Activated naive CD4-positive, alpha-beta T cell treated with anti-CD3 and anti-CD28 coated beads, Interleukin-2, amount 50 U/mL, for 72 hours (primary cell): ENCODE data around the gene FMNL2. TPM values are rescaled to one million over a fixed set of nuclear protein-coding genes. Genes with fewer than 3 reads are reported as not detected.

Experiments
- ATAC-seq, 2 donors: fragments of 150-1000 bp; cut with Tn5 transposase; 2 replicates each; pipeline ENCODE4 v1.10.0; 2021; ENCODE audit warnings: mild to moderate bottlenecking in 2 of 2, moderate library complexity in 2 of 2
- DNase-seq, 2 donors: peaks; one replicate each; pipeline ENCODE4 v3.0.0; 2021 to 2022; ENCODE audit warnings: low spot score in 2 of 2
- H3K27ac Mint-ChIP-seq, 2 donors: one replicate each; pipeline ENCODE4 v1.8.0; 2022; ENCODE audit warnings: mild to moderate bottlenecking in 2 of 2, mixed read lengths in 2 of 2
- H3K36me3 Mint-ChIP-seq, 2 donors: one replicate each; pipeline ENCODE4 v1.8.0; 2022; ENCODE audit warnings: mixed read lengths in 2 of 2
- H3K9me3 Mint-ChIP-seq, 2 donors: one replicate each; pipeline ENCODE4 v1.8.0; 2022; ENCODE audit warnings: mixed read lengths in 2 of 2
- total RNA-seq, 2 donors: library from RNA; stranded (reverse); gene quantifications; one replicate each; pipeline ENCODE4 v1.2.3, GENCODE V29; 2022

The FMNL2 gene
- total RNA-seq, 2 donors from 2014 or later, result 0.34 to 8.0 TPM

DNA sequence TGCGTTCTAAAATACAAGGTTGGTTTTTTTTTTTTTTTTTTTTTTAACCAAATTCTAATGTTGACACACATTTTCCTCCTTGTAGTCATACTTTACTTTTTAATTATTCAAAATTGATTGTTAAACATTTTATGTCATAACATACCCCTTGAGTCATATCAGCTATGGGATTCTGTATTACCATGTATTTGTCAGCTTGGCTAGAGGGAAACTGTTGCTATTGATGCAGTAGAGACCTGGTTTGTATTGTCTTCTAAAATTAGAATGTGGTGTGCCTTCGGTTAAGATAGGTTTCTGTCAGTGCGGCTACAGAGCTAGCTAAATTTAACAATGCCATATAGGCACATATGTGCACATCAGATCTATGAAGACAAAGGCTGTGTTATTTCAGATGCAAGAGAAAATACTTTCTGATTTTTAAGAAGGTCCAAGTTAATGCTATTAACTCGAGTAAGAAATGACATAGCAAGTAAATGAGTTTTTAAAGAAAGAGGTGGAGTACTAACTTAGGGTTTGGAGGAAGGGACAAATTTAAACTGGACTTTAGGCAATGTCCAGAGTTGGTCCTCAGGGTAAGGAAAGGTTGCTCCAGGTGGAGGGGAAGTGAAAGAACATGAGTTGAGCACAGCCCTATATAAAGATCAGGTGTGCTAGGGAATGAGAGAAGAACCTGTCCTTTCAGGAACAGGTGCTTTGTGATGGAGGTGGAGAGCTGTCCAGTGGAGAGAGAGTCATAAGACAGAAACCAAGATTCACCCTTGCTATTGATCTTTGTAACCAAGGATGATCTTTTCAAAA, 230.0 kb downstream of the FMNL2 start:
- no peaks in the 10 kb centered on the region for H3K9me3 Mint-ChIP-seq
- ATAC-seq (peak in 1 of 2 donors; percentile 85), DNase-seq (no peak)
- H3K27ac Mint-ChIP-seq, result no peak overlapping the region
- no peaks in the 10 kb centered on the region for H3K36me3 Mint-ChIP-seq

DNA sequence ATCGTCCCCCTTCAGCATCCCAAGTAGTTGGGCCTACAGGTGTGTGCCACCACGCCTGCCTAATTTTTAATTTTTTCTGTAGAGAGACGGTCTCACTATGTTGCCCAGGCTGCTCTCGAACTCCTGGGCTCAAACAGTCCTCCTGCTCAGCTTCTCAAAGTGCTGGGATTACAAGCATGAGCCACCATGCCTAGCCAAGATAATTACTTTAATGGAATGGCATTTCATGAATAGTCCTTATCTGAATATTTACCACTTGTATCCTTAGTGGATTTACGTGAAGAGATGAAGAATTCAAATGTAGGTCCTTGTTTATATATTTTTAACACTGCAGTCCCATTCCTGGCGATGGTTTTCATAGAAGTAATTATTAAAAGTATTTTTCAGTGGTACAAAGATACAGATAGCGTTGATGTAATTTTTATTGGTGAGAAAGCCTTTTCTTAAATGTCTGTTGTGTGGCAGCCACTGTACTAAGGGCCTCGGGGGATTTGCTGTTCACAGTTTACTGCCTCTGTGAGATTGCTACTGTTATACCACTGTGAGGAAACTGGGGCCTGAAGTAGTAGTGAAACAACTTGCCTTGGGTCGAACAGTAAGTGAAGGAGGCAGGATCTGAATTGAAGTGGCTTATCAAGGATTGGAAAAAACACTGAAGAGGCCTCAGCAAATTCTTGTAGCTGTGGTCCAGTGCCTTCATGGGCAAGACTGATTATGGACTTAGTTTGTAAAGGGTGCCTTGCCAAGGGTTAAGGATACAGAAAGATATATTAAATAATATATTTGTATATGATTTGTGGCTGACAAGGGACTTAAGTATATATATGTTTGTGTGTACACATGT, 231.1 kb downstream of the FMNL2 start:
- H3K27ac Mint-ChIP-seq, result no peak overlapping the region
- ATAC-seq, result no peak
- H3K9me3 Mint-ChIP-seq, result no peaks in the 10 kb centered on the region
- DNase-seq, result no peak
- H3K36me3 Mint-ChIP-seq, result no peaks in the 10 kb centered on the region

DNA sequence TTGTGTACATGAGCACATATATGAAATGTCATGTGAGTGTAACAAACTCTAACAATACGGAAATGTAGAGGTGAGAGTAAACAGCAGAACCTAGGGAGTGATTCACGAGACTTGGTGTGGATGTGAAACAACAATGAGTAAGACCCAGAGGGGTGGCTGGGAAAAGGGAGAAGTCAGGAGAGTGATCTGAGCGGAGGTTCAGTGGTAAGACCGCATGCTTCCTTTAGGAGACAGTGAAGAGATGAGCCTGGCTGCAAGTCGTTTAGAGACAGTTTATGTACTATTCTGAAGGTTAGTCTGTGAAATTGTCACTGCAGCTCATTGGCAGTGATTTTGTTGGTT, 231.7 kb downstream of the FMNL2 start:
- ATAC-seq (peak in 1 of 2 donors; percentile 46), DNase-seq (no peak)
- H3K9me3 Mint-ChIP-seq, result no peaks in the 10 kb centered on the region
- no peak overlapping the region for H3K27ac Mint-ChIP-seq
- H3K36me3 Mint-ChIP-seq, result no peaks in the 10 kb centered on the region

DNA sequence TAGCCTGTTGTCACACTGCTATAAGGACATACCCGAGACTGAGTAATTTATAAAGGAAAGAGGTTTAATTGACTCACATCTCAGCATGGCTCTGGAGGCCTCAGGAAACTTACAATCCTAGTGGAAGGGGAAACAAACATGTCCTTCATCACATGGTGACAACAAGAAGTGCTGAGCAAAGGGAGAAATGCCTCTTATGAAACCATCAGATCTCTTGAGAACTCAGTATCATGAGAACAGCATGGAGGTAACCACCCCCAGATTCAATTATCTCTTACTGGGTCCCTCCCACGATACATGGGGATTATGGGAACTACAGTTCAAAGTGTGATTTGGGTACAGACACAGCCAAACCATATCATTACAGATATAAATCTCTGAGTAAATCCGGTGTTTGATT, 233.6 kb downstream of the FMNL2 start:
- Mint-ChIP-seq H3K36me3 (no peaks in the 10 kb centered on the region), H3K27ac (no peak overlapping the region), H3K9me3 (no peaks in the 10 kb centered on the region)
- no peak for DNase-seq
- ATAC-seq, result no peak

DNA sequence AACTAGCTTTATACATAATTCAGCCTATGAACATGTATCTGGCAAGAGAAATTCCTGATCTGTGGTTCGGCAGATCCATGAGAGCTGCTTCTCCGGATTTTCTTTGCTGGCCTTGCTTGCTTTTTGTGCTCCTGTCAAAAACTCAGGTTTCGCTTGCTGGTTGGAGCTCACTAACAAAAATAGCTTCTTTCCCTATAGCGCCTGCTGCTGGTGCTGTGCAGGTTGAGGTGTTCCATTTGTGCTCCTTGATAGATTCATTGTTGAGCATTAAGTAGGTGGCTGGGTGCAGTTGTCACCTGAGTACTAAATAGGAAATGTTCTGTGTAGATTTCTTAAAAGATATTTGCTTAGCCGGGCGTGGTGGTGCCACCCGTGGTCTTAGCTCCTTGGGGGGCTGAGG, 234.2 kb downstream of the FMNL2 start:
- ATAC-seq, result no peak
- no peaks in the 10 kb centered on the region for H3K36me3 Mint-ChIP-seq
- H3K9me3 Mint-ChIP-seq, result no peaks in the 10 kb centered on the region
- H3K27ac Mint-ChIP-seq, result no peak overlapping the region
- no peak for DNase-seq

DNA sequence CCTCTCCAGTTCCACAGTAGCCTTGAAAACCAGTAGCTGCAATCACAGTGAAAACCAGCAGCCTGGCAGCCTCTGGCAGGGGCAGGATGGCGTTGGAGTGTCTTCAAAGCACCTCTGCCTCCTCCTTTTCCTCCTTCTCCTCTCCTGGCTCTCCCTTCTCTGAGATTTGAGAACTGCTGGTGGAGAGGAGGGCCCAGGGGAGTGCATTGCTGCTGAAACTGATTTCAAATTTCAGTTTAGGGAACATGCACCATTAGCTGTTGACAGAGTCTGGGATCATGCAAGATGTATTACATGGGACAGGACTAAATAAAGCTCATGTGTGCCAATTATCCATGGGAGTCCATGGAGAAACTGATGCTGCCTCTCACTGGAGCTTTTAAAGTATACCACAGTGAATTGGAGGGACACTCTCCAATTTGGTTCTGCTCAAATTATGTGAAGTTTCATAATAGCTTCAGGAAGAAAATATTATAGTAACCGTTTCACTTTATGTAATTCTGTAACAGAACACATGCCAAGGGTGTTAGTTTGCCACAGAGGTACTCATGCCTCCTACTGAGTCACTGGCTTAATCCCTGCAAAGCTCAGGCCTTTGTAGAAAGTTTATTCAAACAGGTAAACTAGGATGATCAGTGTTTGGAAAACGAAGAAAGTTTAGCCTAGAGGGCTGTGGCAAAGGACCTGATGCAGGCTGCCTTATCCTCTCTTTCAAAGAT, 236.2 kb downstream of the FMNL2 start:
- Mint-ChIP-seq H3K27ac (no peak overlapping the region), H3K36me3 (no peaks in the 10 kb centered on the region), H3K9me3 (no peaks in the 10 kb centered on the region)
- DNase-seq, result no peak
- no peak for ATAC-seq

DNA sequence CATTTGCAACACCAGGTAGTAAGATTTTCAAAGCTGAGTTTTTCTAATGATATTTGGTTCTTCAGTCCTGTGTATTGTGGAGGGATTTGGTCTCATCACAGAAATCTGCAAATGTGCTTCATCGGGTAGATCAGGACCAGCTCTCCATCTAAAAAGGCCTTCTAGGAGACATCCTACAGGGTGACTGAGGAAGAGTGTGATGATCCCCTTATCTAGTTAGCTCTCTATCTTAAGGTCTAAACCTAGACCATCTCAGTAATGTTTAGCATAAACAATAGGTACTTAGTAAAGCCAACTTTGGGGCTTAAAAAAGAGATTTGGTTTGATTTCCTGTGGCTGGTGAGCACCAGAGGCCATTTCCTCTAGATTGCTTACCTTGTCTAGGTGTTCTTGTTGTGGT, 237.1 kb downstream of the FMNL2 start:
- no peaks in the 10 kb centered on the region for H3K36me3 Mint-ChIP-seq
- H3K9me3 Mint-ChIP-seq, result no peaks in the 10 kb centered on the region
- DNase-seq, result no peak
- no peak overlapping the region for H3K27ac Mint-ChIP-seq
- ATAC-seq, result no peak

DNA sequence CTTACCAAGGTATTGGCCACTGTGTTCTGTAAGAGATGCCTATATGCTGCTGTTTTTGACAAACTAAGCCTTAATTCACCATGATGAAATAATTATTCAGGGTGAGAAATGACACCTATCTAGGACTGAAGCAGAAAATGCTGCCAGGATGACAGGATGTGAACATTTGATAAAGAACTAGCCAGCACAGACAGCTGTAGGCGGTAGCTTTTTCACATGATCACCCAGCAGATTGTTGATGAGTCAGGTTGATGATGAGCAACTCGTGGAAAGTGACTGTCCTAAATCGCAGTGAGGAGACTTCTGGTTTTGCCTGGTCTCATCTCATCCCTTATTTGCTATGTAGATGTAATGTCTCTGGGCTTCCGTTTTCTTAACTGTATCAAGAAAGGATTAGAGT, 238.2 kb downstream of the FMNL2 start:
- ATAC-seq (peak; percentile 97 to 99), DNase-seq (peak in 1 of 2 donors; percentile 50)
- H3K9me3 Mint-ChIP-seq, result no peaks in the 10 kb centered on the region
- H3K36me3 Mint-ChIP-seq, result no peaks in the 10 kb centered on the region
- H3K27ac Mint-ChIP-seq, result no peak overlapping the region

DNA sequence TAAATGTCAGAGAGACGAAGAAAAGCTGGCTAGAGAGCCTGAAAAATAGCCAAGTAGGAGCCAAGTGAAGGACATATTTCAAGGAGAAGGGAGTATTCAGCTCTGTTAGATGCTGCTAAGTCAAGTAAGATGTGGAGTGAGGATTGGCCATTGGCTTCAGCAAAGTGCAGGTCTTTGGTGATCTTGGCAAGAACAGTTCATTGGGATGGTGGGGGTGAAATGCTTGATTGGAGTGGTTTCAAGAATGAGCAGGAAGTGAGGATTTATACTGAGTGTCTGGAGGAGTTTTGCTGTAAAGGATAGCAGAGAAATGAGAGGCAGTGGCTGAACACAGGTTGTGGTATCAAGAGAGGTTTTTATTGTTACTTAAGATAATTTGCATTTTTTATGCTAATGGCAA, 242.6 kb downstream of the FMNL2 start:
- no peaks in the 10 kb centered on the region for H3K9me3 Mint-ChIP-seq
- H3K27ac Mint-ChIP-seq, result no peak overlapping the region
- ATAC-seq (no peak), DNase-seq (no peak)
- H3K36me3 Mint-ChIP-seq, result no peaks in the 10 kb centered on the region

DNA sequence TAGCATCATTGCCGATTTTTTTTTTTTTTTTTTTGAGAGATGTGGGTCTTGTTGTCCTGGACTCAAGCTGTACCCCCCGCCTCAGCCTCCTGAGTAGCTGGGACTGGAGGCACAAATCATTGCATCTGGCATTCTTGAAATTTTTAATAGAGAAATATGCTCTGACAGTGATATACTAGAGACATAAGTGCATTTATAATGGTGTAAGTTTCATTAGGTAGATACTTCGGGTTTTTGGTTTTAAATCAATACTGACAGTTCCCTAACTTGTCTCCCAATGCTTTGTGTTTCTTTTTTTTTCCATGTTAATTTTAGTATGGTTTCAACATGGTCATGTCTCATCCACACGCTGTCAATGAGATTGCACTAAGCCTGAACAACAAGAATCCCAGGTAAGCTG, 243.6 kb downstream of the FMNL2 start:
- H3K36me3 Mint-ChIP-seq, result no peaks in the 10 kb centered on the region
- no peak overlapping the region for H3K27ac Mint-ChIP-seq
- ATAC-seq (no peak), DNase-seq (no peak)
- H3K9me3 Mint-ChIP-seq, result no peaks in the 10 kb centered on the region

DNA sequence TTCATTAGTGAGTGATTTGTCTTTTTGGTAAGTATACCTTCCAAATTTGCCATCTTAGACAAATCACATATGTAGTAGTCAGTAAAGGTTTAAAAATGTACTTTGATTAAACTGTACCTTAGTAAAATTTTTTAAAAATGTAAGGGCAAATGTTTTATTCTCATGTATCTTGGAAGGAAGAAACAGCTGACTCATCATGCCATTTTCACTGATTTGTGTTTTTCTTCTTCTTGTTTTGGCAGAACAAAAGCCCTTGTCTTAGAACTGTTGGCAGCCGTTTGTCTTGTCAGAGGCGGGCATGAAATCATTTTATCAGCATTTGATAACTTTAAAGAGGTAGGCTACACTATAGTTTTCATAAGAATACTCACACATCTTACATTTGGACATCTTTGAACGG, 245.7 kb downstream of the FMNL2 start:
- no peak overlapping the region for H3K27ac Mint-ChIP-seq
- no peak for DNase-seq
- no peak for ATAC-seq
- no peaks in the 10 kb centered on the region for H3K9me3 Mint-ChIP-seq
- no peaks in the 10 kb centered on the region for H3K36me3 Mint-ChIP-seq

DNA sequence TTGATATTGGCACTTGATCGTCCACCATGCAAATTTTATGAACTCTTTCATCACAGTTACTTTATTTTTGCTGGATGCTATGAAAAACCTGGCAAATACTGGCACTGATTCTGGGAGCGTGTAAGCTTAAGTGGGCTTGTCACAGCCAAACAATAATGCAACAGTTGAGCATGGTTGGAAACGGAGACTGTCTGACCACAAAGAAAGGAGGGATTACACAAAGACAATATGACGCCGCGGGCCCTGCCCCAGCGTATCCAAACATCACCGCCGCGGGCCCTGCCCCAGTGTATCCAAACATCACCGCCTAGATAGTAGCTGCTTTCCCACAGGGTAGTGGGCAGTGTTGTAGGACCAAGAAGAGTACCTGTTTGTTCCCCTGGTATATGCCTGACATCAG, 246.4 kb downstream of the FMNL2 start:
- DNase-seq (no peak), ATAC-seq (no peak)
- Mint-ChIP-seq H3K27ac (no peak overlapping the region), H3K36me3 (peaks cover 0 to 6% of the 10 kb centered on the region in 2 donors), H3K9me3 (no peaks in the 10 kb centered on the region)

DNA sequence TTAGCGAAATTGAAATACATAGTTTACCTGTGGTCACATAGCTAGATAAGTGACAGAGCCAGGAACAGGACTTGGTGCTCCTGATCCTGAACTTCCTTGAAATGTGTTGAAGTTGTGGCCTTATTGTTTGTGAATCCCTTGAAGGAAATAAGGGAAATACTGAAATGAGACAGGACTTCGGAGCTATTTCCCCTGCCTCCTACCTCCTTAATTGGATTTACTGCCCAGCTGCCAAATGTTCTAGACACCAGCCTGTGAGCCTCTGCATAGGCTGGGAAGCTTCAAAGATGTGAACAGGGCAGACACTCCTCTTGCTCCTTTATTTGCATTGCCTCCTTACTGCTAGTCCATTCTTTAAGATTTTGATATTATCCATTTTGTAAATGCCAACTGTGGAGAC, 247.1 kb downstream of the FMNL2 start:
- DNase-seq, result no peak
- H3K36me3 Mint-ChIP-seq, result peaks cover 0 to 6% of the 10 kb centered on the region in 2 donors
- no peak for ATAC-seq
- H3K9me3 Mint-ChIP-seq, result no peaks in the 10 kb centered on the region
- H3K27ac Mint-ChIP-seq, result no peak overlapping the region

DNA sequence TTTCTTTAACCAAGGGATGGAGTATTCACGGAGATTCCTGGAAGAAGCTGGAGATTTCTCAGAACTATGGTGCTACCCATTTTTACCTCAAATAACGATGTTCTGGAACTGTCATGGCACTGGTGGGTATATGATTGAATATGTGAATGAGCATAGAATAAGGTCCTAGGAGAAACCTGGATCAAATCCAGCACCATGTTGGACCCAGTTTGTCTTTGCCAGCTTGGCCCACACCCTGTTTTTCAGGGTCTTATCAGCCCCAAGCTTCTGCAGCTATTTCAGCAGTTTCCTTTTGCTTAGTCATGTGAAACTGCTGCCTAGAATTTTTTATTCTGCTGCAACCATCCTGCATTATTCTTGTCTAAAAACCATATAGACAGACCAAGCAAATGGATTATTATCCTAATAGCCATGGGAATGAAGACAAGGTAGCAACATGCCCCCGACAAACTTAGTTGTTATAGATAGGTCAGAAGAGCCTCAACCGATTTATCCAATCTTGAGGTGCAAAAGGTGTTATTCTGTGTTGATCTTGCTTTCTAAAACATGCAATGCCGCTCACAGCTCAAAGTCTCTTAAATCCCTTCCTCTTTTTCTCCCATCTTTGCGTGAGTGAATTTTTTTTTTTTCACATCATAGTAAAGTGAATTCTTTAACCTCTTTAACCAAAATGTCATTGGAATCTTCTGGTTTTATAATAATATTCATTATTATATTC, 248.7 kb downstream of the FMNL2 start:
- peaks cover 0 to 6% of the 10 kb centered on the region in 2 donors for H3K36me3 Mint-ChIP-seq
- no peak overlapping the region for H3K27ac Mint-ChIP-seq
- no peaks in the 10 kb centered on the region for H3K9me3 Mint-ChIP-seq
- DNase-seq, result no peak
- ATAC-seq, result no peak

DNA sequence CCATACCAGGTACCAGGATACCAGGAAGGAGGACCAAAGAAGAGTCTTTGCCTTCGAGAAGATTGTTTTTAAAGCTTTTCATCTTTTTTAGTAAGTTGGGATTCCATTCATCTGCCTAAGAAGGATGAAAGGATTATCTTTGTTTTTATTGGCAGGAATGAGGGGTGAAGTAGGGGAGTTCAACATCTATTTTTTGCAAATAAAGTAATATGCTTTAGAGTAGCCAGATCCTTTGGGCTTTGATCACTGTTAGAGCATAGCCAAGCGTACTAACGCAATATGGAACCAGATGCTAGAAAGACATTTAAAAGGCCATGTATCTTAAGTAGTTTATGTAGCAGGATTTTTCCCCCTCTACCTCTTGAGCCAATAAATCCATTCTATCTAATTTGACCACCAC, 249.3 kb downstream of the FMNL2 start:
- no peak for ATAC-seq
- no peak for DNase-seq
- no peaks in the 10 kb centered on the region for H3K9me3 Mint-ChIP-seq
- peaks cover 0 to 6% of the 10 kb centered on the region in 2 donors for H3K36me3 Mint-ChIP-seq
- no peak overlapping the region for H3K27ac Mint-ChIP-seq

DNA sequence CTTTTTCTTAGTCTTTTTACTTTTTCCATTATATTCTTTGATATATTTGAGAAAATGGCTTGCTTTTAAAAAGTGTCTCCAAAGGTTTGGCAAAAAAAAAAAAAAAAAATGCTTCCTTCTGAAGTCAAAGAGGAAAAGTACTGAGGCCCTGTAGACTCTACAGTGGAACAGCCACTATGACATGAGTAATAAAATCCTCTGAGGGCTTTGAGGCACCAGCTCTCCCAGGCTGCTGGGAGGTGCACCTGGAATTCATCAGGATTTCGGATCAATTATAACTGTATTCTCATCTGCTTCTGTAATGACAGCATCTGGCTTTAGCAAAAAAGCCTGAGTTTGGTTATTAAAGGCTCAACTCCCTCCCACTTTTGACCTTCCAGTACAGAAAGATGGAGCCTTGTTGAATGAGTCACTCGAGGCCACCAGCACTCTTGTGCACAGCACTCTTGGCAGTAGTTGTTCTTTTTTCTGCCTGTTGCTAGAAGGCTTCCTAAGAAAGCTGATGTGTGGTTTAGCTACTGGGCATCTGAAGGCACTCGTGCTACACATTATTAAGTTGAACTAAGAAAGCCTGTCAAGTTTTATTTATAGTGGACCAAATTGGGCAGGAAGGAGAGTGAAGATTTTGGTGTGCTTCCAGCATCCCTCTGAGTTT, 251.0 kb downstream of the FMNL2 start:
- H3K27ac Mint-ChIP-seq, result no peak overlapping the region
- no peak for DNase-seq
- H3K9me3 Mint-ChIP-seq, result no peaks in the 10 kb centered on the region

More for the DNA sequence above, 251.0 kb downstream of the FMNL2 start:
- ATAC-seq, result peak in 1 of 2 donors; percentile 21
- peaks cover 0 to 6% of the 10 kb centered on the region in 2 donors for H3K36me3 Mint-ChIP-seq
